HCT116 (cell line): ENCODE measurements around the gene TGM4. TPM values are rescaled to one million over a fixed set of nuclear protein-coding genes. Genes with fewer than 3 reads are reported as not detected.

Experiments
- ATAC-seq: fragments of 200-7000 bp; cut with Tn5 transposase; 2 replicates; pipeline ENCODE4 v1.9.1; 2020; ENCODE audit warnings: mild to moderate bottlenecking, moderate library complexity
- BruUV-seq: library from RNA; stranded (reverse); fragments of 400-500 nt; replicated peaks from 2 replicates; lab custom pipeline; 2021; lab: Mats Ljungman, UMichigan
- CTCF ChIA-PET: fragments of 300-600 bp; sonication (Branson Sonifier 250); formaldehyde crosslinking; loops from one replicate; lab custom pipeline; 2021; ENCODE audit warnings: antibody characterized with exemption; lab: Charles Lee
- POLR2A ChIA-PET: fragments of 300-600, 350-600 bp; sonication (Branson Sonifier 250); formaldehyde crosslinking; loops from one replicate; lab custom pipeline; 2021; ENCODE audit warnings: antibody characterized with exemption; lab: Charles Lee
- RAD21 ChIA-PET, 2 experiments: fragments of 300-600 bp; sonication (Branson Sonifier 250); formaldehyde crosslinking; loops; one replicate each; lab custom pipeline; 2023; ENCODE audit warnings: low total read pairs in 2 of 2; ENCODE audit not compliant: uncharacterized antibody in 2 of 2, unreplicated experiment in 2 of 2, low non-redundant PET in 1 of 2; lab: Charles Lee
- DNase-seq: peaks from one replicate; pipeline ENCODE4 v3.0.0-alpha.2; 2010; ENCODE audit warnings: low read depth, low spot score
- H2AFZ ChIP-seq: fragments of 200-600 bp; shearing (Covaris generic), sonication (generic); 2 replicates; pipeline ENCODE4 v1.6.1; 2017; ENCODE audit warnings: low read depth, mixed run types, mixed read lengths, antibody characterized with exemption, low read length; ENCODE audit not compliant: poor library complexity, severe bottlenecking
- H3K27ac ChIP-seq: 2 replicates; pipeline ENCODE4 v1.5.1; 2012; ENCODE audit warnings: low read depth, low read length
- H3K27me3 ChIP-seq: fragments of 200-600 bp; sonication (generic); 2 replicates; pipeline ENCODE4 v1.6.1; 2016; ENCODE audit warnings: mixed run types, low read length, mixed read lengths; ENCODE audit not compliant: insufficient read depth
- H3K36me3 ChIP-seq, 2 experiments: fragments of 200-500 bp in 1 of 2; fragments of 200-600 bp in 1 of 2; sonication (Bioruptor generic) in 1 of 2; sonication (generic) in 1 of 2; 2 replicates each; pipeline versions ENCODE4 v1.5.1 to v1.6.1; 2014 to 2016; ENCODE audit warnings: low read length in 2 of 2, inconsistent platforms in 1 of 2, mixed read lengths in 1 of 2, mixed run types in 1 of 2; ENCODE audit not compliant: insufficient read depth in 2 of 2, control insufficient read depth in 1 of 2
- H3K4me1 ChIP-seq, 2 experiments: fragments of 200-600 bp in 1 of 2; sonication (generic) in 1 of 2; 2 replicates each; pipeline versions ENCODE4 v1.5.1 to v1.6.1; 2012 to 2017; ENCODE audit warnings: low read length in 2 of 2, inconsistent platforms in 1 of 2, mild to moderate bottlenecking in 1 of 2, mixed read lengths in 1 of 2, mixed run types in 1 of 2, moderate library complexity in 1 of 2; ENCODE audit not compliant: insufficient read depth in 2 of 2, control insufficient read depth in 1 of 2
- H3K4me2 ChIP-seq: fragments of 200-600 bp; sonication (generic); 2 replicates; pipeline ENCODE4 v1.6.1; 2017; ENCODE audit warnings: mixed run types, low read length, mixed read lengths
- H3K4me3 ChIP-seq, 2 experiments: fragments of 200-600 bp in 1 of 2; sonication (generic) in 1 of 2; replicated peaks in 1 of 2; 2 replicates each; pipeline ENCODE4 v1.5.1; 2011 to 2016; ENCODE audit warnings: low read length in 2 of 2, control low read depth in 1 of 2, low read depth in 1 of 2, mild to moderate bottlenecking in 1 of 2, mixed read lengths in 1 of 2, mixed run types in 1 of 2
- H3K79me2 ChIP-seq: fragments of 200-600 bp; sonication (generic); 2 replicates; pipeline ENCODE4 v1.6.1; 2017; ENCODE audit warnings: mild to moderate bottlenecking, mixed run types, low read length, moderate library complexity, mixed read lengths; ENCODE audit not compliant: insufficient read depth
- H3K9ac ChIP-seq: fragments of 200-600 bp; sonication (generic); 2 replicates; pipeline ENCODE4 v1.6.1; 2016; ENCODE audit warnings: low read length, mixed read lengths
- H3K9me2 ChIP-seq: fragments of 200-600 bp; sonication (generic), shearing (Covaris generic); 2 replicates; pipeline ENCODE4 v1.6.1; 2017; ENCODE audit warnings: mixed run types, mild to moderate bottlenecking, moderate library complexity; ENCODE audit not compliant: insufficient read depth
- H3K9me3 ChIP-seq, 2 experiments: fragments of 200-500 bp in 1 of 2; fragments of 200-600 bp in 1 of 2; sonication (Bioruptor generic) in 1 of 2; sonication (generic) in 1 of 2; 2 replicates each; pipeline ENCODE4 v1.6.1; 2014 to 2017; ENCODE audit warnings: low read length in 2 of 2, mixed read lengths in 2 of 2, inconsistent platforms in 1 of 2, low read depth in 1 of 2, mild to moderate bottlenecking in 1 of 2, mixed run types in 1 of 2, moderate library complexity in 1 of 2; ENCODE audit not compliant: control insufficient read depth in 1 of 2, insufficient read depth in 1 of 2
- H4K20me1 ChIP-seq: fragments of 200-600 bp; sonication (generic), shearing (Covaris generic); 2 replicates; pipeline ENCODE4 v1.6.1; 2017; ENCODE audit warnings: mixed run types, mild to moderate bottlenecking, moderate library complexity; ENCODE audit not compliant: insufficient read depth
- CTCF ChIP-seq, 3 experiments: fragments of 200-600 bp in 1 of 3; sonication (generic) in 1 of 3; IDR thresholded peaks in 2 of 3; conservative IDR thresholded peaks in 1 of 3; 2 replicates each; pipeline ENCODE4 v1.5.1; 2012 to 2017; ENCODE audit warnings: low read depth in 2 of 3, low read length in 2 of 3, antibody characterized with exemption in 1 of 3, borderline replicate concordance in 1 of 3, control low read depth in 1 of 3, mild to moderate bottlenecking in 1 of 3, mixed read lengths in 1 of 3, mixed run types in 1 of 3, moderate library complexity in 1 of 3; ENCODE audit not compliant: insufficient read depth in 1 of 3
- EGR1 ChIP-seq: IDR thresholded peaks from 2 replicates; pipeline ENCODE4 v1.6.1; 2012; ENCODE audit warnings: low read depth
- ELF1 ChIP-seq: IDR thresholded peaks from 2 replicates; pipeline ENCODE4 v1.6.1; 2012; ENCODE audit warnings: low read depth, borderline replicate concordance
- EZH2 ChIP-seq: fragments of 200-600 bp; sonication (generic); IDR thresholded peaks from 2 replicates; pipeline ENCODE4 v1.6.1; 2017; ENCODE audit warnings: antibody characterized with exemption, mixed run types
- MAX ChIP-seq: IDR thresholded peaks from 2 replicates; pipeline ENCODE4 v1.6.1; 2012
- RAD21 ChIP-seq: IDR thresholded peaks from 2 replicates; pipeline ENCODE4 v1.6.1; 2012; ENCODE audit warnings: low read depth, mild to moderate bottlenecking
- SIN3A ChIP-seq: IDR thresholded peaks from 2 replicates; pipeline ENCODE4 v1.6.1; 2012; ENCODE audit warnings: low read depth
- SP1 ChIP-seq: IDR thresholded peaks from 2 replicates; pipeline ENCODE4 v1.6.1; 2012; ENCODE audit warnings: low read depth
- SRF ChIP-seq: IDR thresholded peaks from 2 replicates; pipeline ENCODE4 v1.6.1; 2012; ENCODE audit warnings: low read depth
- ZBTB33 ChIP-seq: IDR thresholded peaks from 2 replicates; pipeline ENCODE4 v1.6.1; 2011; ENCODE audit warnings: mild to moderate bottlenecking, low read length, moderate library complexity; ENCODE audit not compliant: insufficient replicate concordance; ENCODE audit errors: extremely low read depth
- intact Hi-C: fragments of 100-400 bp; cut with micrococcal nuclease; formaldehyde crosslinking; loops from 2 replicates; pipeline ENCODE4 v1.10.0; 2022
- total RNA-seq: library from RNA; stranded (reverse); gene quantifications from one replicate; pipeline ENCODE4 v1.2.1, GENCODE V29; 2021; ENCODE audit not compliant: unreplicated experiment

Gene TGM4
- total RNA-seq, 1 experiment from 2014 or later, result not detected

GRCh38 chr3:44825264-44825925 lies 49.0 kb upstream of the TGM4 start:
- Histone ChIP-seq H4K20me1 (no peaks in the 10 kb centered on the region), H3K9me3 (no peaks in the 10 kb centered on the region), H3K36me3 (peaks cover 16% of the 10 kb centered on the region in 2 experiments), H3K9ac (no peak overlapping the region), H3K4me3 (no peak overlapping the region), H3K79me2 (no peaks in the 10 kb centered on the region), H3K4me1 (no peaks in the 10 kb centered on the region), H2AFZ (no peak overlapping the region), H3K4me2 (no peak overlapping the region), H3K27me3 (no peaks in the 10 kb centered on the region), H3K9me2 (no peaks in the 10 kb centered on the region), H3K27ac (no peak overlapping the region)
- ATAC-seq, result no peak
- POLR2A ChIA-PET, result no interaction called here
- RAD21 ChIA-PET, result no interaction called here
- intact Hi-C loops, result no loop called here
- no TSS peak for BruUV-seq
- CTCF ChIA-PET, result no interaction called here
- no peak for DNase-seq
- no peak for TF ChIP-seq EGR1
- no peak for TF ChIP-seq SIN3A
- TF ChIP-seq SP1, result no peak
- no peak for TF ChIP-seq ELF1
- no peak for TF ChIP-seq ZBTB33
- TF ChIP-seq MAX, result no peak
- no peak for TF ChIP-seq CTCF (IDR thresholded peaks at IDR 0.05 in 2 of 3, conservative IDR thresholded peaks at IDR 0.05 in 1 of 3; ENCODE audit: borderline replicate concordance in 1 of 3, insufficient read depth in 1 of 3, low read depth in 2 of 3, low read length in 2 of 3)
- no peak for TF ChIP-seq SRF
- no peak for TF ChIP-seq EZH2
- no peak for TF ChIP-seq RAD21
